Omental fat pad (tissue), 4 donors: ENCODE measurements around the gene BRSK1. TPM values are rescaled to one million over a fixed set of nuclear protein-coding genes. Genes with fewer than 3 reads are reported as not detected.

Experiments
- ATAC-seq: fragments of 150-250 bp; one replicate; pipeline ENCODE4 v1.9.1; 2016; ENCODE audit warnings: mild to moderate bottlenecking, moderate library complexity; ENCODE audit not compliant: low FRiP score
- DNase-seq: peaks from one replicate; pipeline ENCODE4 v3.0.0-alpha.2; 2019; ENCODE audit warnings: low spot score
- total RNA-seq, 4 donors: library from RNA; depleted of rRNA; stranded (reverse); fragments of >200 nt; gene quantifications; one replicate each; pipeline ENCODE4 v1.1.0, GENCODE V29; 2016
- TF ChIP-seq, protein P1 (sequence below), 3 donors: fragments of 450-650 bp; IDR thresholded peaks; one replicate each; pipeline ENCODE4 v1.5.1; 2016 to 2017; ENCODE audit warnings: antibody characterized with exemption in 3 of 3, mild to moderate bottlenecking in 3 of 3, moderate library complexity in 2 of 3

BRSK1 gene
- 1 to 10 TPM in 1 of 4 donors, under 1 TPM in 1, not detected in 2; 0.19 to 2.1 TPM for total RNA-seq

DNA sequence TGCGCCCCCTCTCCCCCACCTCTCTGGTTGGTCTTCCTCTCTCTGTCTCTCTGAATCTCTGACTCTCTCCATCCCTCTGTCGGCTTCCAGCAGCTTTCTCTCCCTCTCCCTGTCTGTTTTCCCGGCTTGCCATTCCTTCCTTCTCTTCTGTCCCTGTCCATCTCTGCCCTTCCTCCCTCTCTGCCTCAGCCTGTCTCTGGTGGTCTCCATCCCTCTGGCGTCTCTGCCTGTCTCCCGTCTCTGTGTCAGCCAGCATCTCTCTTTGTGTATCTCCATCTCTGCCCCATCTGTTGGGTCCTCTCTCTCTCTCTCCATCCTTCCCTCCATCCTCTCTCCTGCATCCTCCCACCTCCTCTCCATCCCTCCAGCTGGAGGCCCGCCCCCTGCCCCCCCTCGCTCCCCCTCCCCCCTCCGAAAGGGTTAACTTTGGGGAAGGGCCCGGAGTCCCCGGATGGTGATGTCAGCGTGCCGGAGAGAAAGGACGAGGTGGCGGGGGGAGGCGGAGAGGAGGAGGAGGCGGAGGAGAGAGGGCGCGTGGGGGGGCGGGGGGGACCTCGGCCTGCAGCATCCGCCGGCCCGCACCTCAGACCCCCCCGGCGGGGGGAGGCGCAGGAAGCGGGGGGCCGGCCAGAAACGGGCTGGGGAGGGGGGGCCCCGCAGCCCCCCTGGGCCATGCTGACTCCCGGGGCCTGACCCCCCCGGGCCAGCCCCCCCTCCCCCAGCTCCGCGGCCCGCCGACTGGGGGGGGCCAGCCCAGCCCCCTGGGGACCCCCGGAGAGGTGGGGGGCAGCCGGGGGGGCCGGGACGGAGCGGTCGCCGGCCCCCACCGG, at the start of gene BRSK1:
Gene BRSK1, plus strand, starts transcription at position 450 of the 830 bp plus-strand sequence. CDS start 446 bp downstream, outside the sequence.
- ATAC-seq (no peak), DNase-seq (no peak)
- TF ChIP-seq, protein P1, sequence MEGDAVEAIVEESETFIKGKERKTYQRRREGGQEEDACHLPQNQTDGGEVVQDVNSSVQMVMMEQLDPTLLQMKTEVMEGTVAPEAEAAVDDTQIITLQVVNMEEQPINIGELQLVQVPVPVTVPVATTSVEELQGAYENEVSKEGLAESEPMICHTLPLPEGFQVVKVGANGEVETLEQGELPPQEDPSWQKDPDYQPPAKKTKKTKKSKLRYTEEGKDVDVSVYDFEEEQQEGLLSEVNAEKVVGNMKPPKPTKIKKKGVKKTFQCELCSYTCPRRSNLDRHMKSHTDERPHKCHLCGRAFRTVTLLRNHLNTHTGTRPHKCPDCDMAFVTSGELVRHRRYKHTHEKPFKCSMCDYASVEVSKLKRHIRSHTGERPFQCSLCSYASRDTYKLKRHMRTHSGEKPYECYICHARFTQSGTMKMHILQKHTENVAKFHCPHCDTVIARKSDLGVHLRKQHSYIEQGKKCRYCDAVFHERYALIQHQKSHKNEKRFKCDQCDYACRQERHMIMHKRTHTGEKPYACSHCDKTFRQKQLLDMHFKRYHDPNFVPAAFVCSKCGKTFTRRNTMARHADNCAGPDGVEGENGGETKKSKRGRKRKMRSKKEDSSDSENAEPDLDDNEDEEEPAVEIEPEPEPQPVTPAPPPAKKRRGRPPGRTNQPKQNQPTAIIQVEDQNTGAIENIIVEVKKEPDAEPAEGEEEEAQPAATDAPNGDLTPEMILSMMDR (IDR thresholded peaks at IDR 0.05) = no peak

DNA sequence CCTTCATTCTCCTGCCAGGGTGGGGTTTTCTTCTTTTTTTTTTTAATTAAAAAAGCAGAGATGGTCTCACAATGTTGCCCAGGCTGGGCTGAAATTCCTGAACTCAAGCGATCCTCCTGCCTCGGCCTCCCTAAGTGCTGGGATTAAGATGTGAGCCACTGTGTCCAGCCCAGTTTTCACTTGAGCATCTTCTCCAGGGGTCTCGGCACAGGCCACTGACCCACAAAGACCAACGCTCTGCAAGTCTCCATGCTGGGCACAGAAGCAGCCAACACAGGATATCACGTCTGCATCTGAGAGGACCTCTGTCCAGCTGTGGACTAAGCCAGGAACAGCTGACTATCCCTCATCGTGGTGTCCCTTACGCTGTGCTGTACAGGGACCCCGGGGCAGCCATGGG, 45.8 kb upstream of the BRSK1 start:
- DNase-seq (no peak), ATAC-seq (no peak)
- TF ChIP-seq, protein P1 (IDR thresholded peaks at IDR 0.05) = no peak

DNA sequence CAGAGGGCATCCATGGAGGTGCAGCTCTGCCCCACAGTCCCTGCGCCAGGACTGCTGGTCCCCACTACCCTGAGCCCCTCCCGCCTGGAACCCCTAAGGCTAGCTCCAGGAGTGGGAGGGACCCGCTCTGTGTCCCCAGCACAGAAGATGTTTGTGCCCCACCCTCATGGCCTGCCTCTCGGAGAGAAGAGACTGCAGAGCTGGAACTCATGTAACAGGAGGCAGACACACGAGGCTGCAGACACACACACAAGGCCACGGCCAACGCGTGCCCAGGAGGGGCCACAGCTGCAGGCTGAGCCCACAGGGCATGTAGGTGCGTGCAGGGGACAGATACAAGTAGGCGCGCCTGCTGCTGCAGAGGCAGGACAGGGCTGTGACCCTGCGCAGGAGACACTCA, 44.8 kb upstream of the BRSK1 start:
- TF ChIP-seq, protein P1 (IDR thresholded peaks at IDR 0.05) = no peak
- no peak for ATAC-seq
- DNase-seq = no peak

DNA sequence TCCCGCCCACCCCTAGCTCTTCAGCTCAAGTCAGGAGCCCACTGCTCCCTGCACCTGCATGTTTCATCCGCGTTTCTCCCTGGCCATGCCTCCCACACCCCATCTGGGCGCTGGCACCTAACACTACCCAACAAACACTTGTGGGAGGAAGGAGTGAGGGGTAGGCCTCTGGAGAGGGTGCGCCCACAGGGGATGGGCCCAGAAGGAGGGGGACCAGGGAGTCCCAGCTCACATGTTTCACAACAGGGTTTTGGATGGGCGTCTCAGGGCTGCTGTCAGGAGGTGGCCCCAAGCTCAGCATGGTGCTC, 43.1 kb upstream of the BRSK1 start:
- no peak for ATAC-seq
- no peak for DNase-seq
- TF ChIP-seq, protein P1 (IDR thresholded peaks at IDR 0.05) = no peak

DNA sequence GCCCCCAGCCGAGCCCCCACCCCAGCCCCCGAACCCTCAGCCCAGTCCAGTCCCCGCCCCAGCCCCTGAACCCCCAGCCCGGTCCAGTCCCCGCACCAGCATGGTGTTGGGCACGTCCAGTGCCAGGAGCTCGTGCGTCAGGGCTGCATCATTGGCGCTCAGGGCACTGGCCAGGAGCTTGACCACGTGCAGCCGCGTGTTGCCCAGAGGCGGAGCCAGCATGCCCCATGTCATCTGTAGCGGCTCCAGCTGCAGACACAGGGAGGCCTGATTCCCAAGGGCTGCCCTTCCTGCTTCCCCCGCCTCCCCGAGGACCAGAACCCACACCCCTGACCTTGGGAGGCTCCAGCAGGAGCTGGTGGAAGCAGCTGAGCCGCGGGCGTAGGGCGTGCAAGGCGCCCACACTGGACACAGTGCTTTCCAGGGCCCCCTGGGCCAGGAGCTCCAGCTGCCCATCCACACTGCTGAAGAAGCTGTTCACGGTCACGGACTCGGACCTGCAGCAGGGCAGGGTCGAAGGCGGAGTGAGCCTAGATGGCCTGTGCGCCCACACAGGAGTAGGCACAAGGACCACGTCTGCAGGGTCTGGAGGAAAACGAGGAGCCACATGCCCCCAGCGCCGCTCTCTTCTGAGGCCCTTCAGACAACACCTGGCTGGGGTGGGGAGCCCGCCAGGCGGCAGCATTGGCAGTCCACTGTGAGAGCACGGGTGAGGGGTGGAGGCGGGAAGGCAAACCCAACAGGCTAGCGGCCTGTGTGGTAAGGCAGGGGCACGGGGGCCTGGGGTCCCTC, 42.5 kb upstream of the BRSK1 start:
- TF ChIP-seq, protein P1 (IDR thresholded peaks at IDR 0.05) = no peak
- DNase-seq (no peak), ATAC-seq (no peak)

DNA sequence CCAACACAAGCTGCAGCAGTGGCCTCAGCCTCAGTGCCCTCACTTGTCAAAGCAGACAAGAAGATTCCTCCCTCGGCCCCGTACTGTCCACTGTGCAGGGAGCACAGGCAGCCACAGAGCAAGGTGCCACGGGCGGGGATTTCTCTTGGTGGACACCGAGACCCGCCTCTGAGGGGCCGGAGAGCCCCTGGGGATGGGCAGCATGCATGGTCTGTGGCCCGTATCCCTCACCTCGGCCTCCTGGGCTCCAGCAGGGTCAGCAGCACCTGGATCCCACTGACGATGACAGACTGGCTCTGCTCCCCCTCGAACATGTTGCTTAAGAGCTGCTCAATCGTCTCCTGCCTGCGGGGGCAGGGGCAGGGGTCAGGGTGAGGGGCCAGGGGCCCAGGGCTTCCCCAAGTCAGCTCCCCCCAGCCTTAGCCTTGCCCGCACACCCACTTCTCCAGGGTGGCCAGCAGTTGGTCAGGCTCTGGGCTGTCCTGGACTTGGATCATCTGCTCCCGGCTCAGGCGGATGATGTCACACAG, 41.8 kb upstream of the BRSK1 start:
- DNase-seq (no peak), ATAC-seq (no peak)
- TF ChIP-seq, protein P1 (IDR thresholded peaks at IDR 0.05) = no peak
